ENCODE measurements around the gene EWSR1. TPM values are rescaled to one million over a fixed set of nuclear protein-coding genes. Genes with fewer than 3 reads are reported as not detected.

EWSR1 gene
- total RNA-seq, 2 experiments from 2014 or later = 292 to 309 TPM

GRCh38 chr22:29337631-29338284 is 69.7 kb downstream of the EWSR1 start:
- H3K27me3 Mint-ChIP-seq = no peaks in the 10 kb centered on the region
- TF ChIP-seq CTCF (IDR thresholded peaks at IDR 0.05) = no peak
- H3K4me1 Mint-ChIP-seq (ENCODE audit: low read depth) = no peaks in the 10 kb centered on the region
- no peak for DNase-seq
- Histone ChIP-seq H3K27me3 (ENCODE audit: control insufficient read depth in 1 of 2, insufficient read depth in 2 of 2, low read length in 2 of 2) (no peaks in the 10 kb centered on the region), H3K4me3 (ENCODE audit: low read length) (no peak overlapping the region), H3K36me3 (ENCODE audit: insufficient read depth, low read length) (peaks cover 83% of the 10 kb centered on the region), H3K9me3 (ENCODE audit: control insufficient read depth in 1 of 2, insufficient read depth in 1 of 2, low read length in 2 of 2) (no peaks in the 10 kb centered on the region), H3K4me1 (ENCODE audit: insufficient read depth, low read length) (no peaks in the 10 kb centered on the region), H3K27ac (ENCODE audit: low read depth in 1 of 2, low read length in 2 of 2) (no peak overlapping the region)
- no peaks in the 10 kb centered on the region for H3K9me3 Mint-ChIP-seq
- H3K36me3 Mint-ChIP-seq (ENCODE audit: low read depth) = peaks cover 88% of the 10 kb centered on the region
- ATAC-seq (ENCODE audit: poor library complexity) = no peak
- CTCF ChIA-PET = no interaction called here
- POLR2A ChIA-PET = no interaction called here
- intact Hi-C loops (cut with DNase I, micrococcal nuclease) = no loop called here
- H3K4me3 Mint-ChIP-seq = no peak overlapping the region
- H3K27ac Mint-ChIP-seq = no peak overlapping the region

GRCh38 chr22:29338398-29338797 is 70.3 kb downstream of the EWSR1 start:
- DNase-seq (no peak), ATAC-seq (ENCODE audit: poor library complexity) (no peak)
- peaks cover 91% of the 10 kb centered on the region for H3K36me3 Mint-ChIP-seq (ENCODE audit: low read depth)
- no peaks in the 10 kb centered on the region for H3K9me3 ChIP-seq (ENCODE audit: control insufficient read depth in 1 of 2, insufficient read depth in 1 of 2, low read length in 2 of 2)
- no peak overlapping the region for H3K27ac ChIP-seq (ENCODE audit: low read depth in 1 of 2, low read length in 2 of 2)
- H3K4me3 Mint-ChIP-seq = no peak overlapping the region
- H3K9me3 Mint-ChIP-seq = no peaks in the 10 kb centered on the region
- no peak overlapping the region for H3K4me3 ChIP-seq (ENCODE audit: low read length)
- H3K27me3 Mint-ChIP-seq = no peaks in the 10 kb centered on the region
- no peaks in the 10 kb centered on the region for H3K4me1 Mint-ChIP-seq (ENCODE audit: low read depth)
- no peaks in the 10 kb centered on the region for H3K27me3 ChIP-seq (ENCODE audit: control insufficient read depth in 1 of 2, insufficient read depth in 2 of 2, low read length in 2 of 2)
- no peaks in the 10 kb centered on the region for H3K4me1 ChIP-seq (ENCODE audit: insufficient read depth, low read length)
- CTCF ChIA-PET = no interaction called here
- no peak for TF ChIP-seq CTCF (IDR thresholded peaks at IDR 0.05)
- H3K27ac Mint-ChIP-seq = no peak overlapping the region
- intact Hi-C loops (cut with DNase I, micrococcal nuclease) = no loop called here
- POLR2A ChIA-PET = no interaction called here
- peaks cover 82% of the 10 kb centered on the region for H3K36me3 ChIP-seq (ENCODE audit: insufficient read depth, low read length)

GRCh38 chr22:29339381-29340235 is 71.5 kb downstream of the EWSR1 start:
- no peaks in the 10 kb centered on the region for H3K9me3 Mint-ChIP-seq
- H3K36me3 Mint-ChIP-seq (ENCODE audit: low read depth) = peaks cover 95% of the 10 kb centered on the region
- no peaks in the 10 kb centered on the region for H3K4me1 Mint-ChIP-seq (ENCODE audit: low read depth)
- H3K4me3 Mint-ChIP-seq = no peak overlapping the region
- peaks cover 83% of the 10 kb centered on the region for H3K36me3 ChIP-seq (ENCODE audit: insufficient read depth, low read length)
- ATAC-seq (ENCODE audit: poor library complexity) (no peak), DNase-seq (no peak)
- no peak overlapping the region for H3K27ac ChIP-seq (ENCODE audit: low read depth in 1 of 2, low read length in 2 of 2)
- H3K27me3 ChIP-seq (ENCODE audit: control insufficient read depth in 1 of 2, insufficient read depth in 2 of 2, low read length in 2 of 2) = no peaks in the 10 kb centered on the region
- H3K4me1 ChIP-seq (ENCODE audit: insufficient read depth, low read length) = no peaks in the 10 kb centered on the region
- no peak overlapping the region for H3K27ac Mint-ChIP-seq
- no peaks in the 10 kb centered on the region for H3K9me3 ChIP-seq (ENCODE audit: control insufficient read depth in 1 of 2, insufficient read depth in 1 of 2, low read length in 2 of 2)
- H3K27me3 Mint-ChIP-seq = no peaks in the 10 kb centered on the region
- CTCF ChIA-PET = no interaction called here
- no peak for TF ChIP-seq CTCF (IDR thresholded peaks at IDR 0.05)
- intact Hi-C loops (cut with DNase I, micrococcal nuclease) = no loop called here
- H3K4me3 ChIP-seq (ENCODE audit: low read length) = no peak overlapping the region
- POLR2A ChIA-PET = no interaction called here

All from CD4-positive, alpha-beta T cell (primary cell).